NCI-H2081 (cell line): Measurements from ENCODE around the gene GPD1.
"Not testable (repeated sequence)": the region's sequence is repeated elsewhere in the genome, so short reads cannot be mapped to it uniquely, and the experiment has no call there.

Experiments used
- DNase-seq, 2 experiments: peaks; one replicate each; lab custom pipeline; 2025; lab: John Stamatoyannopoulos, UW

Gene GPD1

DNA sequence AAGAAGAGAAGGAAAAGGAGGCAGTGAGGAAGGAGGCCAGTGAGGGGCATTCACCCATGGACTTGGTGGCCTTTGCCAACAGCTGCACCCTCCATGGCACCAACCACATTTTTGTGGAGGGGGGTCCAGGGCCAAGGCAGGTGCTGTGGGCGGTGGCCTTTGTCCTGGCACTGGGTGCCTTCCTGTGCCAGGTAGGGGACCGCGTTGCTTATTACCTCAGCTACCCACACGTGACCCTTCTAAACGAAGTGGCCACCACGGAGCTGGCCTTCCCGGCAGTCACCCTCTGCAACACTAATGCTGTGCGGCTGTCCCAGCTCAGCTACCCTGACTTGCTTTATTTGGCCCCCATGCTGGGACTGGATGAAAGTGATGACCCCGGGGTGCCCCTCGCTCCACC is 30.1 kb upstream of the GPD1 start:
- no peak for DNase-seq

DNA sequence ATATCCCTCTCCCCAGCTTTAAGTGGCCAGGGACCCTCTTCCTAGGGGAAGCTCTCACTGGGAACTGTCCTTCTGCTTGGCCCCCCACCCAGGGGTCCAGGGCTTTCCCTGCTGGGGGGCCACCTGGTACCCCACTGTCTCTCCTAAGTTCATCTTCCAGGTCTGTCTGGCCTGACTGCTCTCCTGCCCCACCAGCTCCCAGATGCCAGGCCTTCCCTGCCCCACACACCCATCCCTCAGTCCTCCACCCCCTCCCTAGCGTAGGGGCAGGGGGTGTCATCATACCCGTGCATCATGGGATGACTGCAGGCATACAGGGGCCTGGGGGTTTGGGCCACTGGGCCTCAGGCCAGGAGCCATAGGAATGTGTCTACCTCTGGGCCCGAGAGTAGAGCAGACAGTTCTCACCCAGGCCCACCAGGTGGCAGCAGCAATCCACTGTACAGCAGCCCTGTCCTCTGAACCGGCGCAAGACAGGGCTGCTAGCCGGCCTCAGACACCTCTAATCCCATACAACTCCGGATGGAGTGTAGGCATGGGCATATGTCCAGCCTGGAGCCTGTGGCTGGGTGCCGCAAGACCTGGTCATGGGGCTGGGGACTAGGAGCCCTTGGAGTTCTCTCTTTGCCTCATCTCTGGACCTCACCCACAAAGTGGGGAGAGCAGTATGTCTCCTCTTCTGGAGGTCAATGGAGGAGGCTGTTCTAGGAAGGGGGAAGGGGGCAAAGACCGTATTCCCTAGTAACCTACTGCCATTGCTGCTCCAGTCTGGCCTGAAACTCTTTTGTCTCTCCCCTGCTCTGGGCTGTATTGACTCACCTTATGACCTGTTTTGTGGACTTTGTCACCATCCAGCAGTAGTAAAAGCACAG is 28.6 kb upstream of the GPD1 start:
- peak; percentile 62 to 65 for DNase-seq

DNA sequence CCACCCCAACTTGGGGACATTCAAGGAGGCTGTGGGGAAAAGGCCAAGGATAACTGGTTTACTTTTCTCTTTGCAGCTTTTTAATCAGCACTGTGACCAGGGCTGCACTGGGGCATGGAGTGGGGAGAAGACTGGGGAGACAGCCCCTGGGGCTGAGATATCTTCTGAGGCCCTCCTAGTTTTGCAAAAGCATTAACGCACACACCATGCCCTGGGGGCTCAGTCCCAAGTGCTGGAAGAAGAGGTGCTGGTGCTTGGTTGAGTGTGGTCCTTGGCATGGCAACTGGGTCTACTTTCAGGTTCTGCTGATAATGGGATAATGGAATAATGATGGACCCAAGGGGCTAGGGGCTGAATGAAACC is 28.0 kb upstream of the GPD1 start:
- no peak for DNase-seq

DNA sequence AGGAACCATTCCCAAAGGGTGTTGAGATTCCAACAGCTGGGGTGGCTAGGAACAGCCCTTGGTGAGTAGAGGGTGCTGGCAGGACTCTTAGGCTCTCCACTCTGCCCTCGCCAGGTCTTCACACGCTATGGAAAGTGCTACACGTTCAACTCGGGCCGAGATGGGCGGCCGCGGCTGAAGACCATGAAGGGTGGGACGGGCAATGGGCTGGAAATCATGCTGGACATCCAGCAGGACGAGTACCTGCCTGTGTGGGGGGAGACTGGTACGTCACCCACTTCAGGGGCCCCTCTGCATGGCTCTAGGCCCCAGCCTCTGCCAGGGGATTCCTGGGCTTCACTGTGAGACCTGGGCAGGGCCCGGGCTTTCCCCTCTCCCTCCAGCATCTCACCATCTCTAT is 26.7 kb upstream of the GPD1 start:
- no peak for DNase-seq

DNA sequence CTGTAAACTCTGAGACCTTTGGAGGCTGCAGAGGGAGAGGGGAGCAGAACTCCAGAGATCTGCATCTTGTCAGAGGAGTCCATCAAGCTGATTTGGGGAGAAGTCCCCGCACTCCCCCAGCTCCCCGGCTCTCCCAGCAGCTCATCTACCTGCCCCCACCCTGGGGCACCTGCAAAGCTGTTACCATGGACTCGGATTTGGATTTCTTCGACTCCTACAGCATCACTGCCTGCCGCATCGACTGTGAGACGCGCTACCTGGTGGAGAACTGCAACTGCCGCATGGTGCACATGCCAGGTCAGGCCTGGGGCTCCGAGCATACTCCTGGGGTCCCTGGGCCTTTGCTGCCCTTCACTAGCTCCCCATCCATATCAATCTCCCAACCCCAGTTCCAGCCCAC is 25.5 kb upstream of the GPD1 start:
- DNase-seq: no peak

DNA sequence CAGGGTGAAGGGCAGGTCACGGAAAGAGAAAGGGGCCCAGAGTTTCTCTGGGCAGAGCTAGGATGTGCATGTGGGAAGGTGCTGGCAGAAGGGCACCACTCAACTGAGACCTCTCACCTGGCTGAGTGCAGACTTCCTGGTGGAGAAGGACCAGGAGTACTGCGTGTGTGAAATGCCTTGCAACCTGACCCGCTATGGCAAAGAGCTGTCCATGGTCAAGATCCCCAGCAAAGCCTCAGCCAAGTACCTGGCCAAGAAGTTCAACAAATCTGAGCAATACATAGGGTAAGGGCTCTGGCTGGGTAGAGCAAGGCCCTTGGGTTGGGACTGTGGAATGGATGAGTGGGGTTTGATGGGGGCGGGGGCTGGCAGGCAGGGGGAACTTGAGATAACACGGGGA is 24.0 kb upstream of the GPD1 start:
- no peak for DNase-seq

DNA sequence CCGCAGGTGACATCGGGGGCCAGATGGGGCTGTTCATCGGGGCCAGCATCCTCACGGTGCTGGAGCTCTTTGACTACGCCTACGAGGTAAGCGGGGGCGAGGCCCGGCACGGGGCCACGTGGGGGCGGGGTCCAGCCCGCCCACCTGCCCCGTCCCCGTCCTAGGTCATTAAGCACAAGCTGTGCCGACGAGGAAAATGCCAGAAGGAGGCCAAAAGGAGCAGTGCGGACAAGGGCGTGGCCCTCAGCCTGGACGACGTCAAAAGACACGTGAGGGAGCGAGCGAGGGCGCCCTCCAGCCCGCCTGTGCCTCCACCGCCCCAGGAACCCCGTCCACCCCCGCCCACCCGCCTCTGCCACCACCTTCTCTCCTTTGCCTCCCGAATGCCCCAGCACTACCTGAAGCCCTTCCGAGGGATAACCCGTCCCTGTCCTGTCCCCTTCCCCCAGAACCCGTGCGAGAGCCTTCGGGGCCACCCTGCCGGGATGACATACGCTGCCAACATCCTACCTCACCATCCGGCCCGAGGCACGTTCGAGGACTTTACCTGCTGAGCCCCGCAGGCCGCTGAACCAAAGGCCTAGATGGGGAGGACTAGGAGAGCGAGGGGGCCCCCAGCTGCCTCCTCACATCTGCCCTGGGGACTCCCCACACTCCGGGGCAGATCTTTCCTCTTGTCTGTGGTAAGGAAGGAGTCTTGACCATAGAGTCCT is 22.6 kb upstream of the GPD1 start:
- no peak for DNase-seq

DNA sequence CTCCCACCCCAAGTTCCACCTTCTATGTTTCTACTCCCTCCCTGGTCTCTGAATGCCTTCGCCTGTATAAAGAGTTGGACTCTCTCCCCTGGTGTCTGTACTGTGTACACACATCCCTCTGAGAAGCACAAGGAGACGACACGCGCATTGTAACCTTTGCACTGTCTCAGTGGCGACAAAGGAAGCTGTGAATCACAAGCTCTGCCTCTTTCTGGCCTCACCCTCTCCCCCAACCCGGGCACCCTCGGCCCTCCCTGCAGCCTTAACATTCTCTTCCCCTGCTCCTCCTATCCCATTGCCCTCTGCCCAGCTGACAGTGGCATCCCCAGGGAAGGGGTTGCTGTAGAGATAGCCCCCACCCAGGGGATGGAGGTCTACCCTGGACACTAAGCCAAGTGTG is 21.2 kb upstream of the GPD1 start:
- no peak for DNase-seq

DNA sequence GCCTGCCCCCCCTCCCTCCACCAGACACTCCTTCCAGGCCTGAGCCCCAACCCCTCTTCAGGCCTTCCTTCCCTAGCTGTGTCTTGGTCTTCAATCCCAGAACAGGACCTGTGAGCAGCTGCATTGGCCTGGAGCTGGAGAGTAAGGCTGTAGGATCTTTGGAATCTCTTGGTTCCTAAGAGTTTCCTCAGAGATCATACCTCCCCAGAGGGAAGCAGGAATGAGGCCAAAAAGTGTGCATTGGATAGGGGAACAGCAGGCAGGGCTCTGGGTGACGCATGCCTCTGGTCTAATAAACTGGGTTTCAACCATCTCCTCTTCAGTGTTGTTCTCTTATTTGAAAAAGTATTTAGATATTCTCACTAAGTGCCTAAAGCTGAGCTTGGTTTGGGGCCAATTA is 20.5 kb upstream of the GPD1 start:
- DNase-seq: no peak

DNA sequence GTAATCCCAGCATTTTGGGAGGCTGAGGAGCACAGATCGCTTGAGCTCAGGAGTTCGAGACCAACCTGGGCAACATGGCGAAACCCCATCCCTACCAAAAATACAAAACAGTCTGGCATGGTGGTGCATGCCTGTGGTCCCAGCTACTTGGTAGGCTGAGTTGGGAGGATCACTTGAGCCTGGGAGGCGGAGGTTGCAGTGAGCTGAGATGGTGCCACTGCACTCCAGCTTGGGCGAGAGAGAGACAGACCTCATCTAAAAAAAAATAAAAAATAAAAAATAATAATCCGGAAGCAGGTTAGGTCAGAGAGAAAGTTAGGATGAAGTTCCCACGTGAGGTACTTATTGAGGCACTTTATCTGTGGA is 19.4 kb upstream of the GPD1 start:
- DNase-seq: not testable (repeated sequence)

DNA sequence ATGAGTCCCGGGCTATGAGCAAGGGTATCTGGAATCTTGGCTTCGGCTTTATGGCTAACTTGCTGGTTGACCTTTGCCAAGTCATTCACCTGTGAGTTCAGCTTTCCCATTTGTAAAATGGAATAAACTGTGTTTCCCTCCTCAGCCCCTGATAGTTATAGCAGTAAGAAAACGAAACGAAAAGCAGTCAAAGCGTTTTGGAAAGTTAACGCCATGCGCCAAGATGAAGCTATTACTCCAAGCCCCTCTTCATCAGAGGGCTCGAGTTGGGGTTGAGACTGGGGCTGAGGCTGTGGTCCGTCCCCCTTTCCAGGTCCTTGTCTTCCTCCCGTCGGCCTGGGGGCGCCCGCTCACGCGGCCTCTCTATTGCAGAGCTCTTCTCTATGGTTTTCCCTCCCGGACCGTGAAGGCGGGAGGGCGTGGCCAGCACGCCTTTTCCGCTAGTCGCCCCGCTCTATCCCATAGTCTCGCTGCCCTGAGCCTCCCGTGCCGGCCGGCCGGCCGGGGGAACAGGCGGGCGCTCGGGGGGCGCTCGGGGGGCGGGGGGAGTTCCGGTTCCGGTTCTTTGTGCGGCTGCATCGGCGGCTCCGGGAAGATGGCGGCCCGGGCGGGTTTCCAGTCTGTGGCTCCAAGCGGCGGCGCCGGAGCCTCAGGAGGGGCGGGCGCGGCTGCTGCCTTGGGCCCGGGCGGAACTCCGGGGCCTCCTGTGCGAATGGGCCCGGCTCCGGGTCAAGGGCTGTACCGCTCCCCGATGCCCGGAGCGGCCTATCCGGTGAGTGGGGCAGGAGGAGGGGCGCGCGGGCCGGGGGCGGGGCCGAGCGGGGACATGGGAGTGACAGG is 18.8 kb upstream of the GPD1 start, which contains the start of gene SMARCD1:
TSS of gene SMARCD1 (plus strand) at position 568 of the 840 bp plus-strand sequence. CDS start at position 596, 28 bp downstream.
- peak; percentile 93 to 96 for DNase-seq

DNA sequence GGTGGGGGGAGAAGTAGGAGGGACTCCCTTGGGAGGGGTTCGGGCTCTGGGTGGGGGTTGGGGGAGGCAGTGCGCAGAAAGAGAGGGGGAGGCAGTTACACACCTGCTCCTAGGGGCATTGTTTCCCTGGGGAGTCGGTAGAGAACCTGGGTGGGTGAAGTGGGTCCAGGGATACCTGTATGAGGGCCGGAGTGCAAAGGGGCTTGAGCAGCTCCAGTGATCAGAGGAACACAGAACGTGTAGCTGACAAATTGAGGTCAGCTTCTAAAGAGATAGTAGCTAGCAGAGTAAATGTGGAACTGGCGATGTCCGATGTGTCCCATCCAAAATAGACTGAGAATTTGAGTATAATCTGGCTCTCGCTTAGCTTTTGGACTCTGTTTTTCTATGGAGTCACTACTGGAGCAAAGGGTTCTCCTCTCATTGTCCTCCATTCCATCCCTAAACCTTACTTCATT is 18.2 kb upstream of the GPD1 start:
- DNase-seq: no peak

DNA sequence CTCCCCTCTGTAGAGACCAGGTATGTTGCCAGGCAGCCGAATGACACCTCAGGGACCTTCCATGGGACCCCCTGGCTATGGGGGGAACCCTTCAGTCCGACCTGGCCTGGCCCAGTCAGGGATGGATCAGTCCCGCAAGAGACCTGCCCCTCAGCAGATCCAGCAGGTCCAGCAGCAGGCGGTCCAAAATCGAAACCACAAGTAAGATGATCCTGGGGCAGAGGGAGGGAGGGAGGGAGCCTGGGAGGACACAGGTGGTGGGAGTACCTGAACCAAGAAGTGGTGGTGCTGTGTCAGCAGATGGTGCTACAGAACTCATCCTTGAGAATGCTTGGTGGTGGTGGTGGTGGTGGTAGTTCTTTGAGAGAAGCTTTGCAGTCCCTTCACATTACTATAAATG is 17.7 kb upstream of the GPD1 start:
- no peak for DNase-seq

DNA sequence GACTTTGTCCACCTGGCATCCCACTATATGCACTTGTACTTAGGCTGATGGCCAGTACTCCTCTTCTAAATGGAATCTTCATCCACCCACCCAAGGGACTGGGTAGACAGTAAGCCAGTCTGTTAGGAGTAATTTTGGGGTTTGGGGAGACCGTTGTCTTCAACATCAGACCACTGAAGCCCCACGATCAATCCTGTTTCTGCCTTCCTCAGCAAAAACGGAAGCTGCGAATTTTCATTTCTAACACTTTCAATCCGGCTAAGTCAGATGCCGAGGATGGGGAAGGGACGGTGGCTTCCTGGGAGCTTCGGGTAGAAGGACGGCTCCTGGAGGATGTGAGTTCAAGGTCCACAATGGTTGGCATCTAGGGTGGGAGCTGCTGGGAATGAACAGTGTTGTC is 16.7 kb upstream of the GPD1 start:
- DNase-seq: no peak

DNA sequence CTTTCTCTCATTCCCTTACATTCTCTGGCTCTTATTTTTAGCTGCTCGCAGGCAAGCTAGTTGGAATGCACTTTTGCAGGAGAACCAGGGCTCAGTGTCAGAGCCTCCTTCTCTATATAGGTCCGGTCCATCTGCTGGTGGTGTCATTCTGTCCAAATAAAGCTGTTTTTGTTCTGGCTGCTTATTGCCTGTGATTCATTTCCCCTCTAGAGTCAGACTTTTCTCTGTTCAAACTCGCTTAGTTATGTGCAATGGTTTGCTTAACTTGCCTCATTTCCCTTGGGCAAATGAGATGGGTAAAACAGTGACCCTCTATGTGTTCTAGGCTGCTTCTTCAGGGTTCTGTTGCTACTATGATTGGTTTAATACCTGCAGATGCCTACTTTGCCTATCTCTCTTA is 15.8 kb upstream of the GPD1 start:
- no peak for DNase-seq

DNA sequence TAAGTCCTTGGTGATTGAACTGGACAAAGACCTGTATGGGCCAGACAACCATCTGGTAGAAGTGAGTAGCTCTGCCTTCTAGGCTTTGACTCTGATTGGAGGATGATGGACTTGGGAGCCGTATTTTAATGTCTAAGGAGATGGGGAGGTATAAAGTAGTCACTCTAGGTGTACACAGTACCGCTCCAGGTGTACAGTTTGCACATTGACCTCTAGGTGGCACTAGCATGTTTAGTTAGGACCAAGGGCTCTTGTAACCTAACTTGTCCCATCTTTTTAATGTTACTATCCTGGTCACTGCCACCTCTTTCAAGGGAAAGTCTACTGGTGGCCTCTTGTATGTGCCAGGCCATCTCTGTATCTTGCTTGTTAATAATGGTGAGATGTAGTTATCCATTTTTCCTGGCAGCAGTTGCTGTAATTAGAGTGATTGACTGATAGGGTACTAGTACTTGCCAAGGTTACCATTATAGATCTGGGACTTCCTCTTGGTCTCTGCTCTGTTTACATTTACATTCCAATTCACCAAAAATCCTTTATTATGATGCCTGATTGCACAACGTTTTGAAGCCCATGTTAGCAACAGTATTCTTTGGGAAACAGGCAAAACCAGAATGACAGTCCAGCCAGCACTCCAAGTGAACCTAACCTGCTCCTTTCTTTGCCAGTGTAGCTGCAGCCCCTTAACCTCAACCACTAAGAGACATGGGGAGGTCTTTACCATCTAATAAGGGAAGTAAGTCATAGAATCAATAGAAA is 15.1 kb upstream of the GPD1 start:
- DNase-seq: peak; percentile 67 to 69

DNA sequence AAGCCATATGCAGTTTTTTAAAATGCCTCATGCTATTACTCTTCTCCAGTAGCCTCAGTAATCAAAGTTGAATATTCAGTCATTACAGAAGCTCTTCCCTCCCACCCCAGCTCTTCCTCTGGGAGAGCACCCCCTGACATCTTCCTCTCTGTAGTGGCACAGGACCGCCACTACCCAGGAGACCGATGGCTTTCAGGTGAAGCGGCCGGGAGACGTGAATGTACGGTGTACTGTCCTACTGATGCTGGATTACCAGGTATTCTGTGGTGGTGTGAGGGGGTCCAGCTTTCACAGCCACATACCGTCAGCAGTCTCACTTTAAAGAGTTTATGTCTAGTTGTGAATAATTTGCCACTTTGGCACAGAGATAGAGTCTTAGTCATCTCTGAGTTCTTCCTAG is 14.1 kb upstream of the GPD1 start:
- no peak for DNase-seq

DNA sequence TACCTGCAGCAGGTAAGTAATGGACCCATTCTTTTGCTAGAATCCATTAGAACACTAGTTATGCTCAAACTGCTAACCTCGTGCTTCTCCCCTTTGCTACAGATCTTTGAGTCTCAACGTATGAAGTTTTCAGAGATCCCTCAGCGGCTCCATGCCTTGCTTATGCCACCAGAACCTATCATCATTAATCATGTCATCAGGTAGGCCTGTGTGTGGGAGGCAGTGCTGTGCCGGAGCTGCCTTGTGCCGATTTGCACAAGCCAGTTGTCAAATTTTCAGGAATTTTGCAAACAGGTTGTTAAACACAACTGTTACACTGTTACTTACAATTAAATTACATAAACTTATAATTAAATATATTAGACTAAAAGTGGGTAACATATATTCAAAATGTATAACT is 13.4 kb upstream of the GPD1 start:
- DNase-seq: no peak

DNA sequence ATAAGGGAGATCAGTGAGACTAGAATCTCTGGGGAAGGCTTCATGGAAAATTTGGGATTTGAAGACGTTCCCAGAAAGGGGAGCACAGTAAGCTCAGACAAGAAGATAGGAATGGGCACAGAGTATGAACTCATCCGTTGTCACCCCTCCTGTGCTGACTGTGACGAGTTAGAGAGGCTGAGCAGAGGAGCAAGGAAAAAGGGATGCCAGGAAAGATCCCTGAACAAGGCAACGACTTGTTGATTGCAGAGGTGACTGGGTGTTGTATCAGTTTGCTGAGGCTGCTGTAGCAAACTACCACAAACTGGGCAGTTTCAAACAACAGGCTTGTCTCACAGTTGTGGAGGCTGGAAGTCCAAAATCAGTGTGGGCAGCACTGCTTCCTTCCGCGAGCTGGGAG is 5.9 kb upstream of the GPD1 start:
- no peak for DNase-seq

DNA sequence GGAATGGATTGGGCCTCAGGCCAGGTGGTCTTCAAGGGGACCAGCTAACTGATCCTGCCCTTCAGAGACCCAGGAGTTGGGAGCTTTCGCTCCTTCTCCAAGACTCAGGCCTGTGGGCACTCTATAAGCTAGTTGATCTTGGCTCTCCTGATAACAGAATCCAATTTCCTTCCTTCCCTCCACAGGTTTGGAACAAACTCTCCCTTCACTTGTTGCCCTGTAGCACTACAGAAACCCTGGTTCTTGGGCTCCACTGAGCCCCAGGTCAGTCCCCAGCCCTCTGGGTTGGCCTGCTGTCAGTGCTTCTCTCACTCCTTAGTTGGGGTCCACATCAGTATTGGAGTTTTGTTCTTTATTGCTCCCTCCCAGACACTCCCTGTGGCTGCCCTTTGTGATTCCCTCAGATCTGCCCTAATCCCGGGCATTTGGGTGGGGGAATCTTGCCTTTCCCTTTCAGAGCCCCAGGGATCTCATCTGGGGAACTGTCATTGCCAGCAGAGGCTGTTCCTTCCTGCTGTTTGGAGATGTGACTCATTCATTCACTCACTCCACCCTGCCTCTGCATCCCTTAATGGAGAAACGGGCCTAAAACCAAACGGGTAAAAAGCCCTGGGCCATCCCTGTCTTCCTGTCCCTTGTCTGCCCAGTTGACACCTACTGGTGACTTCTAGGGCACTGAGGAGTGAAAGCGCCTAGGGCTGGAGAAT is 4.4 kb upstream of the GPD1 start:
- DNase-seq: no peak

DNA sequence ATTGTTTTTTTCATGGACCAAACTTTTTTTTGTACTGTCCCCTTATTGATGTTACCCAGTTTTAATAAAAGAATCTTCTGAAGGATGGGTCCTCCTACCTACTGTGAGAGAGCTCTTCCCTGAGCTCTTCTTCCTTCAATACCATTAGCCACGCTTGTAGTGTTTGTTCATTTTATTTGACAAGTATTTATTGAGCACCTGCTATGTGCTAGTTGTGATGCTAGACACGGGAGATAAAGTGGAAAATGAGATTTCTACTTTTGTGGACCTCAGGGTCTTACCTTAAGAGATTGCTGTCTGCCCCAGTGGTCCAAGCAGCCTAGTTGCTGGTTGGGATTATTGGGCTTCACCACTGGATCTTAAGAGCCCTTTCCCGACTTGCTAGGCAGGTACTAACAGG is 3.2 kb upstream of the GPD1 start:
- DNase-seq: no peak
